ENCODE measurements around the gene IER5. TPM values are rescaled to one million over a fixed set of nuclear protein-coding genes. Genes with fewer than 3 reads are reported as not detected.

IER5 gene
- total and polyA plus RNA-seq, 2 of the 13 experiments (the other 11 are each of a cell fraction or from before 2014, with no cell fraction given): 2.5 to 3.5 TPM

DNA sequence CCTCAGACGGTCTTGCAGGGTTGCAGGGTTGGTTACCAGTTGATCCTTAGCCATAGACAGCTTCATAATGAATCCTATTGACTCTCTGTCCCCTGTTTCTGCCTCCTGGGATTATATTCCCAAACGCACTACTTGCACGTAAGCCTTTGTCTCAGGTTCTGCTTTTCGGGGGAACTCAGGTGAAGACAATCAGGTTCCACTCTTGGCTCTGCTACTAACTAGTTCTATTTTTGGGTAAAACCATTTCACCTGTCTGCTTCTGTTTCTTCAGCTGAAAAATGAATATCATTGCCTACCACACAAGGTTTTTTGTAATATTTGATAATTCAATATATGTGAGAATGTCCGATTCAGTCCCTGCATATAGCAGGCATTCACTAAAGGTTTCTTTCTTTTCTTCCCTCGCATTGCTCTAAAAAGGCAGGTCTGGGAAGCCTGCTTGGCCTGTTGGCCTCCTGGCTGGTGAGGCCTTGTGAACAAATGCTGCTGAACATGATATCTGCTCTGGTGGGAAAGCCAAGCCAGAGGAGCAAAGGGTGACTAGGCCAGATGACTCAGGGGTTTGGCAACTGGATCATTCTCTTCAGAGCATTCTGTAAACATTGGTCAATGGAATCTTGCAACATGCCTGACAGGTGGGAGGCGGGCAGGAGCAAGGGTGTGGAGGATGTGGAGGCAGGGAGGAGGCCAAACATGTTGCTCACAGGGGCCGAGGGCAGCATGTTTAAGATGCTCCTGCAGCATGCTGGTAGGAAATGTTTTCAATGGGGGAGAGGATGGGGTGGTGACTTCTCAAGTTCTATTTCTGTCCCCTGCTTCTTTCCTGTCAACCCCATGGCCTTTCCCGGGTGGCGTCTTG, 23.8 kb downstream of the IER5 start (continued):
- TF ChIP-seq ZNF530 (CRISPR knock-in tag; IDR thresholded peaks at IDR 0.05; ENCODE audit: low read depth): no peak
- TF ChIP-seq, protein P1, sequence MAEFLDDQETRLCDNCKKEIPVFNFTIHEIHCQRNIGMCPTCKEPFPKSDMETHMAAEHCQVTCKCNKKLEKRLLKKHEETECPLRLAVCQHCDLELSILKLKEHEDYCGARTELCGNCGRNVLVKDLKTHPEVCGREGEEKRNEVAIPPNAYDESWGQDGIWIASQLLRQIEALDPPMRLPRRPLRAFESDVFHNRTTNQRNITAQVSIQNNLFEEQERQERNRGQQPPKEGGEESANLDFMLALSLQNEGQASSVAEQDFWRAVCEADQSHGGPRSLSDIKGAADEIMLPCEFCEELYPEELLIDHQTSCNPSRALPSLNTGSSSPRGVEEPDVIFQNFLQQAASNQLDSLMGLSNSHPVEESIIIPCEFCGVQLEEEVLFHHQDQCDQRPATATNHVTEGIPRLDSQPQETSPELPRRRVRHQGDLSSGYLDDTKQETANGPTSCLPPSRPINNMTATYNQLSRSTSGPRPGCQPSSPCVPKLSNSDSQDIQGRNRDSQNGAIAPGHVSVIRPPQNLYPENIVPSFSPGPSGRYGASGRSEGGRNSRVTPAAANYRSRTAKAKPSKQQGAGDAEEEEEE (CRISPR knock-in tag; IDR thresholded peaks at IDR 0.05; ENCODE audit: borderline replicate concordance): no peak
- TF ChIP-seq, protein P2, sequence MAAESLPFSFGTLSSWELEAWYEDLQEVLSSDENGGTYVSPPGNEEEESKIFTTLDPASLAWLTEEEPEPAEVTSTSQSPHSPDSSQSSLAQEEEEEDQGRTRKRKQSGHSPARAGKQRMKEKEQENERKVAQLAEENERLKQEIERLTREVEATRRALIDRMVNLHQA (CRISPR knock-in tag; IDR thresholded peaks at IDR 0.05): no peak
- TF ChIP-seq, protein P3, sequence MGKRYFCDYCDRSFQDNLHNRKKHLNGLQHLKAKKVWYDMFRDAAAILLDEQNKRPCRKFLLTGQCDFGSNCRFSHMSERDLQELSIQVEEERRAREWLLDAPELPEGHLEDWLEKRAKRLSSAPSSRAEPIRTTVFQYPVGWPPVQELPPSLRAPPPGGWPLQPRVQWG (CRISPR knock-in tag; IDR thresholded peaks at IDR 0.05; ENCODE audit: borderline replicate concordance, low read depth): no peak
- peak; percentile 88; the same call in 1 of the 2 replicates for TF ChIP-seq KLF11 (CRISPR knock-in tag; IDR thresholded peaks at IDR 0.05)
- peak; percentile 99 for TF ChIP-seq SALL1 (CRISPR knock-in tag; IDR thresholded peaks at IDR 0.05)
- no peak for TF ChIP-seq NFYB (CRISPR knock-in tag; IDR thresholded peaks at IDR 0.05)
- TF ChIP-seq NKX3-1 (CRISPR knock-in tag; IDR thresholded peaks at IDR 0.05): peak; percentile 83
- TF ChIP-seq TSC22D2 (CRISPR knock-in tag; IDR thresholded peaks at IDR 0.05; ENCODE audit: borderline replicate concordance): peak; percentile 70; the same call in 1 of the 2 replicates
- peak; percentile 50; the same call in 1 of the 2 replicates for TF ChIP-seq NFKB2 (CRISPR knock-in tag; IDR thresholded peaks at IDR 0.05; ENCODE audit: borderline replicate concordance)
- TF ChIP-seq, protein P4, sequence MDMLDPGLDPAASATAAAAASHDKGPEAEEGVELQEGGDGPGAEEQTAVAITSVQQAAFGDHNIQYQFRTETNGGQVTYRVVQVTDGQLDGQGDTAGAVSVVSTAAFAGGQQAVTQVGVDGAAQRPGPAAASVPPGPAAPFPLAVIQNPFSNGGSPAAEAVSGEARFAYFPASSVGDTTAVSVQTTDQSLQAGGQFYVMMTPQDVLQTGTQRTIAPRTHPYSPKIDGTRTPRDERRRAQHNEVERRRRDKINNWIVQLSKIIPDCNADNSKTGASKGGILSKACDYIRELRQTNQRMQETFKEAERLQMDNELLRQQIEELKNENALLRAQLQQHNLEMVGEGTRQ (IDR thresholded peaks at IDR 0.05; ENCODE audit: low read depth, low read length): no peak
- TF ChIP-seq, protein P4 (CRISPR knock-in tag; IDR thresholded peaks at IDR 0.05; ENCODE audit: borderline replicate concordance): no peak
- no peak; the same call in 1 of the 2 replicates for TF ChIP-seq SRF (IDR thresholded peaks at IDR 0.05; ENCODE audit: low read depth, low read length)
- peak; percentile 79; the same call in 1 of the 2 replicates for TF ChIP-seq ZNF547 (CRISPR knock-in tag; IDR thresholded peaks at IDR 0.05)
- TF ChIP-seq ZNF354B (CRISPR knock-in tag; IDR thresholded peaks at IDR 0.05): no peak
- 0 out of 2 replicates have a peak, but pooled peaks have one; percentile 54 for TF ChIP-seq WIZ (CRISPR knock-in tag; IDR thresholded peaks at IDR 0.05)
- TF ChIP-seq ZFY (CRISPR knock-in tag; IDR thresholded peaks at IDR 0.05): peak; percentile 95
- peak; percentile 98 for TF ChIP-seq CCDC6 (CRISPR knock-in tag; IDR thresholded peaks at IDR 0.05)
- TF ChIP-seq, protein P5, sequence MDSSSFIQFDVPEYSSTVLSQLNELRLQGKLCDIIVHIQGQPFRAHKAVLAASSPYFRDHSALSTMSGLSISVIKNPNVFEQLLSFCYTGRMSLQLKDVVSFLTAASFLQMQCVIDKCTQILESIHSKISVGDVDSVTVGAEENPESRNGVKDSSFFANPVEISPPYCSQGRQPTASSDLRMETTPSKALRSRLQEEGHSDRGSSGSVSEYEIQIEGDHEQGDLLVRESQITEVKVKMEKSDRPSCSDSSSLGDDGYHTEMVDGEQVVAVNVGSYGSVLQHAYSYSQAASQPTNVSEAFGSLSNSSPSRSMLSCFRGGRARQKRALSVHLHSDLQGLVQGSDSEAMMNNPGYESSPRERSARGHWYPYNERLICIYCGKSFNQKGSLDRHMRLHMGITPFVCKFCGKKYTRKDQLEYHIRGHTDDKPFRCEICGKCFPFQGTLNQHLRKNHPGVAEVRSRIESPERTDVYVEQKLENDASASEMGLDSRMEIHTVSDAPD (CRISPR knock-in tag; IDR thresholded peaks at IDR 0.05): peak; percentile 95
- TF ChIP-seq ZNF232 (CRISPR knock-in tag; IDR thresholded peaks at IDR 0.05; ENCODE audit: borderline replicate concordance): peak; percentile 90
